ENCODE results near the gene APOL1.

GRCh38 chr22:36300396-36301212 is 47.7 kb downstream of the APOL1 start:
- TF ChIP-seq PBX3 (IDR thresholded peaks at IDR 0.05) (no peak), CTCF (IDR thresholded peaks at IDR 0.05) (no peak)
